ENCODE measurements around the gene ADRB1.

The ADRB1 gene

DNA sequence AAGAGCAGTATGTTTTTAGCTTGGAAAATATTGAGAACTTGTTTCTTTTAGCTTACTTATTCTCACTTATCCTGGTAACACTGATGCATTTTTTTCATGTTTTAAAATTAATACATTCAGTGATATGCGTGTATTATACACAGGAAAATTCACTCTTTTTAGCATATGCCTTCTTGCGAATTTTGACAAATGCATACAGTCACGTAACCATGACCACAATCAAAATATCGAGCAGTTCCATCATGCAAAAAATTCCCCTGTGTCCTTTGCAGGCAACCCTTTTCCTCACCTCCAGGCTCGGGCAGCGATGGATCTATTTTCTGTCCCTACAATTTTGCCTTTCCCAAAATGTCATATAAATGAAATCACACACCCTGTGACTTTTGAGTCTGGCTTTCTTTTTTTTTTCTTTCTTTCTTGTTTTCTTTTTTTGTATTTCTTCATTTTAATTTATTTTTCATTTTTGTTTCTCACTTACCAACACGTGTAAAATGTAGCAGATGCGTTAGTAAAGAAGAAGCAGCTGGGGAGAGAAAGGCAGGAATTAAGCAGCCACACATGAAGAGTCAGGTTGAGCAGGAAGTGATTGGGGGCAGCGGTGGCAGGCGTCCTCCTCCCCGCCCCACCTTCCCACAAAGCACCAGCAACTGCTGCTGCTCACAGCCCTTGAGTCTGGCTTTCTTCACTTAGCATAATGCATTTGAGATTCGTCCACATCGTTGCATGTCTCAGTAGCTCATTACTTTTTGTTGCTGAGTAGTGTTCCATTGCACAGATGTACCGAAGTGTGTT lies 29.9 kb downstream of the ADRB1 start:
- H3K4me2 ChIP-seq (ENCODE audit: low read depth, low read length, poor library complexity, severe bottlenecking): peak overlapping the region; percentile 77
- H3K9me3 ChIP-seq (ENCODE audit: insufficient read depth, low read depth, low read length): peaks cover 5% of the 10 kb centered on the region; the same call in 1 of the 2 replicates
- H3K36me3 ChIP-seq (ENCODE audit: insufficient read depth, low read length): no peaks in the 10 kb centered on the region
- H3K9me2 ChIP-seq (replicated peaks; ENCODE audit: low read depth, low read length): no peaks in the 10 kb centered on the region
- no peaks in the 10 kb centered on the region for H3K79me2 ChIP-seq (ENCODE audit: insufficient read depth, low read length)
- peaks cover 68% of the 10 kb centered on the region for H3K4me1 ChIP-seq (ENCODE audit: insufficient read depth, low read length, poor library complexity, severe bottlenecking)
- peak overlapping the region; percentile 75 for H3K9ac ChIP-seq (ENCODE audit: low read depth, low read length, poor library complexity, severe bottlenecking)
- H2AFZ ChIP-seq (ENCODE audit: low read length): no peak overlapping the region
- TF ChIP-seq, protein P1, sequence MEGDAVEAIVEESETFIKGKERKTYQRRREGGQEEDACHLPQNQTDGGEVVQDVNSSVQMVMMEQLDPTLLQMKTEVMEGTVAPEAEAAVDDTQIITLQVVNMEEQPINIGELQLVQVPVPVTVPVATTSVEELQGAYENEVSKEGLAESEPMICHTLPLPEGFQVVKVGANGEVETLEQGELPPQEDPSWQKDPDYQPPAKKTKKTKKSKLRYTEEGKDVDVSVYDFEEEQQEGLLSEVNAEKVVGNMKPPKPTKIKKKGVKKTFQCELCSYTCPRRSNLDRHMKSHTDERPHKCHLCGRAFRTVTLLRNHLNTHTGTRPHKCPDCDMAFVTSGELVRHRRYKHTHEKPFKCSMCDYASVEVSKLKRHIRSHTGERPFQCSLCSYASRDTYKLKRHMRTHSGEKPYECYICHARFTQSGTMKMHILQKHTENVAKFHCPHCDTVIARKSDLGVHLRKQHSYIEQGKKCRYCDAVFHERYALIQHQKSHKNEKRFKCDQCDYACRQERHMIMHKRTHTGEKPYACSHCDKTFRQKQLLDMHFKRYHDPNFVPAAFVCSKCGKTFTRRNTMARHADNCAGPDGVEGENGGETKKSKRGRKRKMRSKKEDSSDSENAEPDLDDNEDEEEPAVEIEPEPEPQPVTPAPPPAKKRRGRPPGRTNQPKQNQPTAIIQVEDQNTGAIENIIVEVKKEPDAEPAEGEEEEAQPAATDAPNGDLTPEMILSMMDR (conservative IDR thresholded peaks at IDR 0.05; ENCODE audit: low read length): no peak
- no peak for TF ChIP-seq EZH2phosphoT487 (IDR thresholded peaks at IDR 0.05; ENCODE audit: borderline replicate concordance)
- peak overlapping the region; percentile 59 for H3K4me3 ChIP-seq (ENCODE audit: low read length, poor library complexity, severe bottlenecking)
- H3F3A ChIP-seq (ENCODE audit: low read depth): peaks cover 11% of the 10 kb centered on the region; the same call in 1 of the 2 replicates
- H4K20me1 ChIP-seq (ENCODE audit: insufficient read depth, low read length, poor library complexity, severe bottlenecking): no peaks in the 10 kb centered on the region
- no peaks in the 10 kb centered on the region for H3K27me3 ChIP-seq (ENCODE audit: insufficient read depth, low read length, poor library complexity, severe bottlenecking)

DNA sequence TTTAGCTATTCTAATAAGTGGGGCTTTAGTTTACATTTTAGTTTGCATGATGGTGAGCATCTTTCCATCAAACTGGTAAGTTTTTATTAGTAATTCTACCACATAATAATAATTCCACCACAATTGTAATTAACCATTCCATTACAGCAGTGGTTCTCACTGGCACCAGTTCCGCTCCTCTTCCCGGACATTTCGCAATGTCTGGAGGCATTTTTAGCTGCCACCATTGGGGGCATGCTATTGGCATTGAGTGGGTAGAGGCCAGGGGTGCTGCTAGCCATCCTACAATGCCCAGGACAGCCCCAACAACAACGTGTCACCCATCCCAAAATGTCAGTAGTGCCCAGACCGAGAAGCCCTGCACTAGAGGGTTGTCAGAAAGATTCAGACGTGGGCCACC lies 31.4 kb downstream of the ADRB1 start:
- no peaks in the 10 kb centered on the region for H3K9me2 ChIP-seq (replicated peaks; ENCODE audit: low read depth, low read length)
- H3K9me3 ChIP-seq (ENCODE audit: insufficient read depth, low read depth, low read length): peaks cover 5% of the 10 kb centered on the region; the same call in 1 of the 2 replicates
- H3K9ac ChIP-seq (ENCODE audit: low read depth, low read length, poor library complexity, severe bottlenecking): peak overlapping the region; percentile 75
- no peaks in the 10 kb centered on the region for H3K79me2 ChIP-seq (ENCODE audit: insufficient read depth, low read length)
- no peak overlapping the region for H2AFZ ChIP-seq (ENCODE audit: low read length)
- no peak overlapping the region for H3K4me3 ChIP-seq (ENCODE audit: low read length, poor library complexity, severe bottlenecking)
- no peaks in the 10 kb centered on the region for H3K36me3 ChIP-seq (ENCODE audit: insufficient read depth, low read length)
- H3F3A ChIP-seq (ENCODE audit: low read depth): peaks cover 9% of the 10 kb centered on the region; the same call in 1 of the 2 replicates
- H3K4me2 ChIP-seq (ENCODE audit: low read depth, low read length, poor library complexity, severe bottlenecking): no peak overlapping the region
- no peaks in the 10 kb centered on the region for H4K20me1 ChIP-seq (ENCODE audit: insufficient read depth, low read length, poor library complexity, severe bottlenecking)
- H3K4me1 ChIP-seq (ENCODE audit: insufficient read depth, low read length, poor library complexity, severe bottlenecking): peaks cover 57% of the 10 kb centered on the region
- H3K27me3 ChIP-seq (ENCODE audit: insufficient read depth, low read length, poor library complexity, severe bottlenecking): no peaks in the 10 kb centered on the region
- no peak for TF ChIP-seq EZH2phosphoT487 (IDR thresholded peaks at IDR 0.05; ENCODE audit: borderline replicate concordance)
- TF ChIP-seq, protein P1 (conservative IDR thresholded peaks at IDR 0.05; ENCODE audit: low read length): peak; percentile 24; the same call in 1 of the 2 replicates

DNA sequence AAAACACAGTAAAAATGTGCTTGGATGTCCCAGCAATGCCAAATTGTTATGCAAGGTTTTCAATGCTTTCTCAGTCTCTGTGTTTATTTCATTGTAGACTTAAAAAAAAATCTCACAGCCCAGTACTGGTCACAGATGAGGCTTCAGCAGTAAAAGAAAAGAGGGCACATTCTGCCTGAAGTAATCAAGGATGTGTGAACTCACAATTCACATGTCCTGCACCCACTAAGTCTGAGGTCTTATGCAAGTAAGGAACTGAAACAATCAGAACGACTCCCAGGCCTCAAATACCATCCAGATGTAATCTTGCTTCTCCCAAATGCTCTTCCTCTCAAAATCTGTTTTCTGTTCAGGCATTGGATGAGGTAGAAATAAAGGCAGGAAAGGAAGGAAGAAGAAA lies 33.7 kb downstream of the ADRB1 start:
- H3K79me2 ChIP-seq (ENCODE audit: insufficient read depth, low read length): no peaks in the 10 kb centered on the region
- H3K9me3 ChIP-seq (ENCODE audit: insufficient read depth, low read depth, low read length): peaks cover 5% of the 10 kb centered on the region; the same call in 1 of the 2 replicates
- no peaks in the 10 kb centered on the region for H3K27me3 ChIP-seq (ENCODE audit: insufficient read depth, low read length, poor library complexity, severe bottlenecking)
- no peaks in the 10 kb centered on the region for H4K20me1 ChIP-seq (ENCODE audit: insufficient read depth, low read length, poor library complexity, severe bottlenecking)
- no peak overlapping the region for H3K4me3 ChIP-seq (ENCODE audit: low read length, poor library complexity, severe bottlenecking)
- H3K9me2 ChIP-seq (replicated peaks; ENCODE audit: low read depth, low read length): no peaks in the 10 kb centered on the region
- no peak overlapping the region for H3K4me2 ChIP-seq (ENCODE audit: low read depth, low read length, poor library complexity, severe bottlenecking)
- no peaks in the 10 kb centered on the region for H3F3A ChIP-seq (ENCODE audit: low read depth)
- no peak overlapping the region for H3K9ac ChIP-seq (ENCODE audit: low read depth, low read length, poor library complexity, severe bottlenecking)
- peaks cover 34% of the 10 kb centered on the region for H3K4me1 ChIP-seq (ENCODE audit: insufficient read depth, low read length, poor library complexity, severe bottlenecking)
- H2AFZ ChIP-seq (ENCODE audit: low read length): no peak overlapping the region
- no peaks in the 10 kb centered on the region for H3K36me3 ChIP-seq (ENCODE audit: insufficient read depth, low read length)
- TF ChIP-seq EZH2phosphoT487 (IDR thresholded peaks at IDR 0.05; ENCODE audit: borderline replicate concordance): no peak
- TF ChIP-seq, protein P1 (conservative IDR thresholded peaks at IDR 0.05; ENCODE audit: low read length): no peak

All from Loucy (cell line).